ENCODE data around the gene GKN2. TPM values are rescaled to one million over a fixed set of nuclear protein-coding genes. Genes with fewer than 3 reads are reported as not detected.

The GKN2 gene
- total and polyA plus RNA-seq, 2 donors (not counting 1 experiment from before 2014, with no cell fraction given): not detected

GRCh38 chr2:68951899-68952298, 794 bp downstream of the GKN2 start:
- H3K4me3 Mint-ChIP-seq: no peak overlapping the region

GRCh38 chr2:68948710-68949109, 4.0 kb downstream of the GKN2 start:
- Histone ChIP-seq H3K36me3 (replicated peaks in 1 of 2; ENCODE audit: control extremely low read depth in 1 of 2, control insufficient read depth in 1 of 2, extremely low read depth in 1 of 2, insufficient read depth in 2 of 2, low read length in 1 of 2) (no peaks in the 10 kb centered on the region), H3K27ac (ENCODE audit: low read length in 2 of 2) (no peak overlapping the region), H3K4me1 (ENCODE audit: control insufficient read depth in 2 of 2, insufficient read depth in 2 of 2, low read length in 2 of 2) (peaks cover 0 to 2% of the 10 kb centered on the region in 2 donors), H3K4me2 (replicated peaks; ENCODE audit: low read depth, low read length, poor library complexity, severe bottlenecking) (no peak overlapping the region), H4K20me1 (ENCODE audit: control insufficient read depth, insufficient read depth, low read length, poor library complexity, severe bottlenecking) (no peaks in the 10 kb centered on the region), H3K9ac (ENCODE audit: low read length) (no peak overlapping the region), H3K79me2 (ENCODE audit: control insufficient read depth, insufficient read depth, low read length) (no peaks in the 10 kb centered on the region), H3K9me3 (ENCODE audit: control extremely low read depth in 1 of 3, control insufficient read depth in 2 of 3, insufficient read depth in 1 of 3, low read length in 2 of 3) (peaks cover 0 to 2% (median 0%) of the 10 kb centered on the region in 3 donors), H3K4me3 (ENCODE audit: control extremely low read depth in 1 of 5, extremely low read depth in 1 of 5, insufficient read depth in 1 of 5, low read depth in 2 of 5, low read length in 4 of 5) (no peak overlapping the region), H3K27me3 (replicated peaks in 1 of 4; ENCODE audit: control extremely low read depth in 1 of 4, control insufficient read depth in 3 of 4, insufficient read depth in 4 of 4, low read length in 3 of 4) (peaks cover 0 to 15% (median 3%) of the 10 kb centered on the region in 4 experiments), H2AFZ (ENCODE audit: insufficient read depth, low read depth, low read length, poor library complexity, severe bottlenecking) (no peak overlapping the region)
- DNase-seq (no peak), ATAC-seq (ENCODE audit: low read depth) (no peak)
- TF ChIP-seq EZH2 (IDR thresholded peaks at IDR 0.05; ENCODE audit: borderline replicate concordance, insufficient read depth, low read depth, low read length, poor library complexity, severe bottlenecking) (no peak), CTCF (IDR thresholded peaks at IDR 0.05) (no peak)
- ChIA-PET CTCF (interaction anchor here (0.7 kb wide), 1 partner anchor 384 kb away, joined by 3 read pairs; no protein-coding TSS in a partner anchor), POLR2A (no interaction called here)
- H3K9me3 Mint-ChIP-seq (ENCODE audit: insufficient read depth): no peaks in the 10 kb centered on the region
- no peak overlapping the region for H3K27ac Mint-ChIP-seq
- WGBS (ENCODE audit: insufficient coverage): no CpG with 5 or more reads among the region's 1 CpG
- intact Hi-C loops (cut with micrococcal nuclease): no loop called here
- H3K4me3 Mint-ChIP-seq: no peak overlapping the region
- H3K27me3 Mint-ChIP-seq: peaks cover 31% of the 10 kb centered on the region
- peaks cover under 1% of the 10 kb centered on the region for H3K4me1 Mint-ChIP-seq

More at GRCh38 chr2:68951899-68952298, 794 bp downstream of the GKN2 start:
- DNase-seq (no peak), ATAC-seq (ENCODE audit: low read depth) (no peak)
- Histone ChIP-seq H3K79me2 (ENCODE audit: control insufficient read depth, insufficient read depth, low read length) (no peaks in the 10 kb centered on the region), H4K20me1 (ENCODE audit: control insufficient read depth, insufficient read depth, low read length, poor library complexity, severe bottlenecking) (no peaks in the 10 kb centered on the region), H3K4me2 (replicated peaks; ENCODE audit: low read depth, low read length, poor library complexity, severe bottlenecking) (no peak overlapping the region), H3K27ac (ENCODE audit: low read length in 2 of 2) (no peak overlapping the region), H3K9me3 (ENCODE audit: control extremely low read depth in 1 of 3, control insufficient read depth in 2 of 3, insufficient read depth in 1 of 3, low read length in 2 of 3) (peaks cover 0 to 3% (median 0%) of the 10 kb centered on the region in 3 donors), H3K27me3 (replicated peaks in 1 of 4; ENCODE audit: control extremely low read depth in 1 of 4, control insufficient read depth in 3 of 4, insufficient read depth in 4 of 4, low read length in 3 of 4) (peaks cover 0 to 10% (median 1%) of the 10 kb centered on the region in 4 experiments), H3K4me1 (ENCODE audit: control insufficient read depth in 2 of 2, insufficient read depth in 2 of 2, low read length in 2 of 2) (no peaks in the 10 kb centered on the region), H3K9ac (ENCODE audit: low read length) (no peak overlapping the region), H3K4me3 (ENCODE audit: control extremely low read depth in 1 of 5, extremely low read depth in 1 of 5, insufficient read depth in 1 of 5, low read depth in 2 of 5, low read length in 4 of 5) (no peak overlapping the region), H2AFZ (ENCODE audit: insufficient read depth, low read depth, low read length, poor library complexity, severe bottlenecking) (no peak overlapping the region), H3K36me3 (replicated peaks in 1 of 2; ENCODE audit: control extremely low read depth in 1 of 2, control insufficient read depth in 1 of 2, extremely low read depth in 1 of 2, insufficient read depth in 2 of 2, low read length in 1 of 2) (no peaks in the 10 kb centered on the region)
- ChIA-PET CTCF (interaction anchor here (3.1 kb wide), 1 partner anchor 9 kb away, joined by 17 read pairs; no protein-coding TSS in a partner anchor), POLR2A (no interaction called here)
- Mint-ChIP-seq H3K9me3 (ENCODE audit: insufficient read depth) (no peaks in the 10 kb centered on the region), H3K27ac (no peak overlapping the region), H3K4me1 (no peaks in the 10 kb centered on the region), H3K27me3 (peaks cover 27% of the 10 kb centered on the region)
- intact Hi-C loops (cut with micrococcal nuclease): no loop called here
- TF ChIP-seq CTCF (IDR thresholded peaks at IDR 0.05) (no peak), EZH2 (IDR thresholded peaks at IDR 0.05; ENCODE audit: borderline replicate concordance, insufficient read depth, low read depth, low read length, poor library complexity, severe bottlenecking) (no peak)
- 92% methylated on average over 2 of the region's 4 CpGs for WGBS (ENCODE audit: insufficient coverage)

All from B cell (primary cell).